NCI-H748 treated with DMSO at 0.1 percent for 48 hours (cell line): ENCODE results near the gene C17orf58.

ENCODE experiments used
- DNase-seq: peaks from one replicate; lab custom pipeline; 2025; lab: John Stamatoyannopoulos, UW

The C17orf58 gene

GRCh38 chr17:67959510-67959909, 36.8 kb downstream of the C17orf58 start:
- no peak for DNase-seq

- no peak for DNase-seq
Observed at GRCh38 chr17:67950945-67951344, 45.3 kb downstream of the C17orf58 start.

- no peak for DNase-seq
Observed at GRCh38 chr17:67947325-67947813, 48.9 kb downstream of the C17orf58 start.

- no peak for DNase-seq
Observed at GRCh38 chr17:67946513-67946912, 49.8 kb downstream of the C17orf58 start.

- no peak for DNase-seq
Observed at GRCh38 chr17:67944035-67944434, 52.2 kb downstream of the C17orf58 start.

- no peak for DNase-seq
Observed at GRCh38 chr17:67942810-67943209, 53.5 kb downstream of the C17orf58 start.
